Esophagus squamous epithelium (tissue), 5 donors: ENCODE measurements around the gene HJV. TPM values are rescaled to one million over a fixed set of nuclear protein-coding genes. Genes with fewer than 3 reads are reported as not detected.

Experiments
- DNase-seq: peaks from one replicate; lab custom pipeline; 2025; lab: John Stamatoyannopoulos, UW
- H3K27ac ChIP-seq, 4 donors: fragments of 200-600 bp; sonication (generic); one replicate each; pipeline ENCODE4 v1.5.1; 2016 to 2019; ENCODE audit warnings: mild to moderate bottlenecking in 1 of 4
- H3K27me3 ChIP-seq, 4 donors: fragments of 200-600 bp; sonication (generic); 1 replicate in 3 of 4; 2 replicates in 1 of 4; pipeline versions ENCODE4 v1.5.1 to v1.6.0; 2017 to 2021; ENCODE audit warnings: antibody characterized with exemption in 1 of 4
- H3K36me3 ChIP-seq, 3 donors: fragments of 200-600 bp; sonication (generic); one replicate each; pipeline ENCODE4 v1.5.1; 2016 to 2019
- H3K4me1 ChIP-seq, 3 donors: fragments of 200-600 bp; sonication (generic); one replicate each; pipeline ENCODE4 v1.5.1; 2017 to 2019
- H3K4me3 ChIP-seq, 4 donors: fragments of 200-600 bp; sonication (generic); 1 replicate in 3 of 4; 2 replicates in 1 of 4; pipeline ENCODE4 v1.5.1; 2016 to 2019; ENCODE audit warnings: mild to moderate bottlenecking in 2 of 4, moderate library complexity in 1 of 4
- H3K9me3 ChIP-seq, 3 donors: fragments of 200-600 bp; sonication (generic); one replicate each; pipeline ENCODE4 v1.5.1; 2016 to 2019
- CTCF ChIP-seq, 6 experiments: fragments of 450-650 bp in 4 of 6; fragments of 200-600 bp in 2 of 6; sonication (generic) in 2 of 6; IDR thresholded peaks; one replicate each; pipeline ENCODE4 v1.5.1; 2016 to 2019; ENCODE audit warnings: antibody characterized with exemption in 6 of 6, mild to moderate bottlenecking in 4 of 6, moderate library complexity in 4 of 6
- POLR2A ChIP-seq, 4 donors: fragments of 450-650 bp; IDR thresholded peaks; one replicate each; pipeline ENCODE4 v1.6.1; 2017; ENCODE audit warnings: antibody characterized with exemption in 4 of 4, mild to moderate bottlenecking in 4 of 4, moderate library complexity in 3 of 4
- WGBS, 2 donors: methylation state at CpG; one replicate each; pipeline ENCODE4 v1.1.5; 2018; 5-methylcytosine and 5-hydroxymethylcytosine counted together
- intact Hi-C: fragments of 100-400 bp; cut with DNase I; formaldehyde crosslinking; loops from one replicate; pipeline ENCODE4 v1.15.0; 2022
- total RNA-seq, 4 donors: library from RNA; depleted of rRNA; stranded (reverse); fragments of >200 nt; gene quantifications; one replicate each; pipeline ENCODE4 v1.1.0, GENCODE V29; 2016
- donor health status: DM: yes; HTN: yes; CAD: no.

Gene HJV
- total RNA-seq, 4 donors from 2014 or later = not detected

- intact Hi-C loops = no loop called here
- Histone ChIP-seq H3K27ac (peak overlapping the region; percentile 82 to 98 (median 96)), H3K27me3 (no peaks in the 10 kb centered on the region), H3K4me1 (peaks cover 40 to 86% (median 58%) of the 10 kb centered on the region in 3 donors), H3K9me3 (no peaks in the 10 kb centered on the region), H3K36me3 (no peaks in the 10 kb centered on the region), H3K4me3 (peak overlapping the region in 3 of 4 donors; percentile 21 to 39 (median 25))
- no peak for DNase-seq
- TF ChIP-seq POLR2A (IDR thresholded peaks at IDR 0.05) (peak in 1 of 4 donors; percentile 17), CTCF (IDR thresholded peaks at IDR 0.05) (no peak)
- 18 to 40% methylated on average over 12 to 15 of the region's 15 CpGs for WGBS, 2 donors
Measured at GRCh38 chr1:145985502-145986439, 35.8 kb downstream of the HJV start.

GRCh38 chr1:145985129-145985501 lies 36.4 kb downstream of the HJV start:
- intact Hi-C loops = no loop called here
- 17 to 26% methylated on average over 2 of the region's 2 CpGs for WGBS, 2 donors
- Histone ChIP-seq H3K4me1 (peaks cover 46 to 86% (median 65%) of the 10 kb centered on the region in 3 donors), H3K9me3 (no peaks in the 10 kb centered on the region), H3K36me3 (no peaks in the 10 kb centered on the region), H3K4me3 (peak overlapping the region in 3 of 4 donors; percentile 21 to 39 (median 25)), H3K27ac (peak overlapping the region; percentile 82 to 98 (median 96)), H3K27me3 (no peaks in the 10 kb centered on the region)
- DNase-seq = no peak
- TF ChIP-seq CTCF (IDR thresholded peaks at IDR 0.05) = no peak
- TF ChIP-seq POLR2A (IDR thresholded peaks at IDR 0.05) = no peak

- Histone ChIP-seq H3K27me3 (no peaks in the 10 kb centered on the region), H3K4me3 (no peak overlapping the region), H3K9me3 (no peaks in the 10 kb centered on the region), H3K27ac (peak overlapping the region; percentile 82 to 98 (median 96)), H3K4me1 (peaks cover 52 to 93% (median 70%) of the 10 kb centered on the region in 3 donors), H3K36me3 (no peaks in the 10 kb centered on the region)
- no peak for DNase-seq
- peak in 1 of 4 donors; percentile 28 for TF ChIP-seq POLR2A (IDR thresholded peaks at IDR 0.05)
- TF ChIP-seq CTCF (IDR thresholded peaks at IDR 0.05) = no peak
- intact Hi-C loops = no loop called here
- 77 to 85% methylated on average over 11 to 12 of the region's 12 CpGs for WGBS, 2 donors
Measured at GRCh38 chr1:145983960-145984830, 37.3 kb downstream of the HJV start.

- Histone ChIP-seq H3K27me3 (no peaks in the 10 kb centered on the region), H3K36me3 (no peaks in the 10 kb centered on the region), H3K4me3 (no peak overlapping the region), H3K4me1 (peaks cover 59 to 93% (median 76%) of the 10 kb centered on the region in 3 donors), H3K9me3 (no peaks in the 10 kb centered on the region), H3K27ac (peak overlapping the region; percentile 82 to 98 (median 96))
- TF ChIP-seq POLR2A (IDR thresholded peaks at IDR 0.05) (no peak), CTCF (IDR thresholded peaks at IDR 0.05) (no peak)
- DNase-seq = no peak
- intact Hi-C loops = no loop called here
- 60 to 86% methylated on average over 1 of the region's 1 CpG for WGBS, 2 donors
Measured at GRCh38 chr1:145983206-145983675, 38.3 kb downstream of the HJV start.
